Panc1 (cell line): ENCODE results near the gene FRMPD4.

ENCODE experiments used
- POLR2AphosphoS5 ChIP-seq: IDR thresholded peaks from 2 replicates; pipeline ENCODE4 v1.6.1; 2012; ENCODE audit warnings: mild to moderate bottlenecking, low read depth, low read length, moderate library complexity
- SIN3A ChIP-seq: IDR thresholded peaks from 2 replicates; pipeline ENCODE4 v1.6.1; 2012; ENCODE audit warnings: low read depth, mild to moderate bottlenecking, low read length, moderate library complexity, borderline replicate concordance; ENCODE audit not compliant: insufficient read depth
- TCF7L2 ChIP-seq: IDR thresholded peaks from 2 replicates; pipeline ENCODE4 v1.6.1; 2011; ENCODE audit warnings: mild to moderate bottlenecking, low read depth, low read length, inconsistent platforms
- TF ChIP-seq, protein P1 (sequence below): fragments of 450-650 bp; IDR thresholded peaks from 2 replicates; pipeline ENCODE4 v1.5.1; 2017; ENCODE audit warnings: mild to moderate bottlenecking

DNA sequence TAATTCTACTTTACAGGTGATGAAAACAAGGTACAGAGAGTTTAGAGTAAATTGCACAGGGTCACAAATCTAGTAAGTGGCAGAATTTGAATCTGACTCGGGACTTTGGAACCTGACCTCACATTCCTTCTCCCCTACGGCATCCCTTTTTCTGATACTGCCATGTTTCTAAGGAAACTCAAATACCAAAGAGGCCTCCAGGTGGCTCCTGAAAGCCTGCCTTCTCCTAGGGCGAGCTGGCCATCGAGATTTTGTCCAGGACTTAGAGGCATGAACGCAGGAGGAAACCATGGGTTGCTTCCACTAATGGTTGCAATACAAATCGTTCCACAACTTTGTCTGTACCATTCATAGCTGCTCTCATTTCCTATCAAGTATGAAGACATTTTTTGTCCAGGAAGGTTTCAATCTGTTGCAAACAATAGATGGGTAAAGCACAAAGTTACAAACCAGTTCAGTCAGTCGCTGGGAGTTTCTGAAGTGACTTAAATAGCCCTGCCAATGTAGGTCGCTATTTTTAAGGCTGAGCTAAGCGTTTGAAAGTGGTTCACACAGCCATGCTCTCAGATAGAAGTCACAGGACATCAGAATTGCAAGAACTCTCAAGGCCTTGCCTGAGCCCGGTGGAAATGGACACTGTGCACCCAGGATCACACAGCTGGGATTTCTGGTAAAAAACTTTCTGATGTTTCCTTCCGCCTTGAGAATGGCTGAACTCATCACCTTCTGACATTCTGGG, 356.3 kb downstream of the FRMPD4 start:
- TF ChIP-seq, protein P1, sequence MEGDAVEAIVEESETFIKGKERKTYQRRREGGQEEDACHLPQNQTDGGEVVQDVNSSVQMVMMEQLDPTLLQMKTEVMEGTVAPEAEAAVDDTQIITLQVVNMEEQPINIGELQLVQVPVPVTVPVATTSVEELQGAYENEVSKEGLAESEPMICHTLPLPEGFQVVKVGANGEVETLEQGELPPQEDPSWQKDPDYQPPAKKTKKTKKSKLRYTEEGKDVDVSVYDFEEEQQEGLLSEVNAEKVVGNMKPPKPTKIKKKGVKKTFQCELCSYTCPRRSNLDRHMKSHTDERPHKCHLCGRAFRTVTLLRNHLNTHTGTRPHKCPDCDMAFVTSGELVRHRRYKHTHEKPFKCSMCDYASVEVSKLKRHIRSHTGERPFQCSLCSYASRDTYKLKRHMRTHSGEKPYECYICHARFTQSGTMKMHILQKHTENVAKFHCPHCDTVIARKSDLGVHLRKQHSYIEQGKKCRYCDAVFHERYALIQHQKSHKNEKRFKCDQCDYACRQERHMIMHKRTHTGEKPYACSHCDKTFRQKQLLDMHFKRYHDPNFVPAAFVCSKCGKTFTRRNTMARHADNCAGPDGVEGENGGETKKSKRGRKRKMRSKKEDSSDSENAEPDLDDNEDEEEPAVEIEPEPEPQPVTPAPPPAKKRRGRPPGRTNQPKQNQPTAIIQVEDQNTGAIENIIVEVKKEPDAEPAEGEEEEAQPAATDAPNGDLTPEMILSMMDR = no peak
- no peak for TF ChIP-seq SIN3A
- no peak for TF ChIP-seq POLR2AphosphoS5
- no peak for TF ChIP-seq TCF7L2
